ENCODE measurements around the gene KLRD1.
A peak's percentile ranks its signal among the peaks of the same experiment; 100 is the strongest.
"Not testable (repeated sequence)": the region's sequence is repeated elsewhere in the genome, so short reads cannot be mapped to it uniquely, and the experiment has no call there.

KLRD1 gene

DNA sequence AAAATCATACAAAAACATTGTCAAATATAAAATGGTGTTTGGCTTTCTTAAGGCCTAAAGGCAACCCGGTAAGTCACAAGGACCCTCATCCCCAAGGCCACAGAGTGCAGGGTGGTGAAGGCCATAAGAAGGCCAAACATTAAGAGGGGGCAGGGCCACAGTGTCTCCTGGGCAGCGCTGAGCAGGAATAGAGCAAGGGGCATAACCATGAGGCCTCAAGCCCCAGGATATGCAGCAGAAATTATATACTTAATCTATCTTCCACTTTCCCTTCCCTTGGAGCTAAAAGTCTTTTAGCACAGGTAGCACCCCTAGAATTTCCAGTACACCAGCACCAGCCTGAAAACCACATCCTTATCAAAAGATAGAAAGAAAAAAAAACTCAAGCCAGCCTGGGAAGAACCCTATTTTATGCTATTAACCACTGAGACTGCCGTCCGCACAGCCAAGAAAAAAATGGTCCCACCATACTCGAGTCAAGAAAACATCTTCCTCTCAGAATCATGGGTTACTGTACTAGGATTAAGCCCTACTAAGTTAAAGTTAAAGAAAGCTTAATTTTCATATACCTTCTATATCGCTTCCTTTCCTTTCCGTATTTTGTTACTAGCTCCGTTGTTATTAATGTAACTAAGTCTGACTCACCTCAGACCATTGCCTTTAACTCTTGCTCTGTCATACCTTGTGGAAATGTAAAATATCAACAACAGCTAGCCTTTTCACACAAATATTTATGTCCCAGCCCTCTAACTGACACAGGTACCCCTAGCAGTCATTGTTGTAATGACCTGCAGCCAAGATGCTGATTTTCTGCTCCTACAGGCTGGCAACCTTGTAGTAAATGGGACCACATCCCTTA lies 62.1 kb downstream of the KLRD1 start:
- no peak for FAIRE-seq

DNA sequence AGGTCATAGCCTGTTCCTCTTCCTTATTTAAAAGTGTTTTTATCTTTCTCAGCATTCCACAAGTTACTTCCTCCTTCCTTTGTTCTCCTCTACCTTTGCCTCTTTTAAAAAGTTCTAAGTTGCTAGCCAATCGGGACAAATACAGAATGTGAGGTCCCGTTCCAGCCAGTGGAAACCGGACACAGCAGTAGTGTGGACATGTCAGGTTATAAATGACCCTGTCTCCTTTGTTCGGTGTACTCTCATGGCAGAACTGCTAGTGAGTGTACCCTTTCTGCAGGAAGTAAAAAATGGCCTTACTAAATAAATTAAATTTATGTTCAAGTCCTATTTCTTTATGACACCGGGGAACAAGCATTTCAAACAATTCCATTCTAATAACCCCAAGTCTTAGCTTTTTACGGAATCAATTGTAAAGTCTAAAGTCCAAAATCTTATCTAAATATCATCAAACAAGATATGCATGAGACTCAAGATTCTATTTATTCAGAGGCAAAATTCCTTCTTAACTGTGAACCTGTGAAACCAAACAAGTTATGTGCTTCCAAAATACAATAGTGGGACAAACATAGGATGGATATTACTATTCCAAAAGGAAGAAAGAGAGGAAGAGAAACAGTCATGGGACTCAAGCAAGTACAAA lies 64.3 kb downstream of the KLRD1 start:
- FAIRE-seq = peak; percentile 74

DNA sequence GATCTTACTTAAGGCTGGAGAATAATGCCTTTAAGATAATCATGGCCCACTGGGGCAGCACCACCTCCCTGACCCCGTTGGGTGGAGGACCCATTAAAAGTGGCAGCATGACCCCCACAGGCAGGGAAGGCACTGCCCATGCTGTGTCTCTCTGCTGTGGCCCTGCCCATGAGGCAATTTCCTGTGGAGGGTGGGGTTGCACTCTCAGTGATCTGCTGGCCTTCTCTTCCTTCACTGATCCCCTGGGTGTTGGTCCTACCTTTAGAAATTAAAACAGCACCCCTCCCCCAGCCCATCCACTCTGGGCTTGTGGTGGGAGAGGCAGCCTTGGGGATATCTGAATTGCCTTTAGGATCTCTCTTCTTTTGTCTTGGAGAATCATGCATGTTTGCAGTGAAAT lies 64.9 kb downstream of the KLRD1 start:
- FAIRE-seq = no peak

DNA sequence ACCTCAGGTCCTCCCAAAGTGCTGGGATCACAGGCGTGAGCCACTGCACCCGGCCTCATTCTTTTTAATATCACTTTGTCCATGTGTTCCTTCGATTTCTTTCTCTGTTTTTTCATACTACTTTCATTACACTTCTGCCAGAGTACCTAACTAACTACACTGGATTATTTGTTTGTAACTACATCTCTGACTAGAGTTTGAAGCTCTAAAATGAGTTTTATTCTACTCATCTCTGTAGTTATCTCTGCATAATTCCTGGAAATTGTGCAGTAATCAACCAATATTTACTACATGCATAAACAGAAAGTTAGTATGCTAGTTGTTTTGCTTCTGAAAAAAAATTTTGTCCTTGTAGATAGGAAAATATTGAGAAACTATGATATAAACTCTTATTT lies 67.0 kb downstream of the KLRD1 start:
- no peak for FAIRE-seq

DNA sequence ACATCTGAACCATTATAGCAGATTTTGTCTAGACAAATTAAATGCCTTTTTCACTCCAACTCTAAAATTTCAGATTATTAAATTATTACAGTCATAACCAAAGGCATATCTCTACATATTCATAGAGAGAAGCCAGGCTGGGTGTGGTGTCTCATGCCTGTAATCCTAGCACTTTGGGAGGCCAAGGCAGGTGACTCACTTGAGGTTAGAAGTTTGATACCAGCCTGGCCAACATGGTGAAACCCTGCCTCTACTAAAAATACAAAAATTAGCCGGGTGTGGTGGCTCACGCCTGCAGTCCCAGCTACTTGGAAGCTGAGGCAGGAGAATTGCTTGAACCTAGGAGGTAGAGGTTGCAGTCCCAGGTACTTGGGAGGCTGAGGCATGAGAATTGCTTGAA lies 71.1 kb downstream of the KLRD1 start:
- FAIRE-seq = not testable (repeated sequence)
